ENCODE measurements around the gene ACTL6A.

ACTL6A gene

GRCh38 chr3:179615458-179616173 is 52.9 kb downstream of the ACTL6A start:
- no peak for DNase-seq (ENCODE audit: low read depth)
- TF ChIP-seq CTCF (IDR thresholded peaks at IDR 0.05; ENCODE audit: low read depth, low read length, missing control alignments), result no peak
- in situ Hi-C loops (cut with HindIII; ENCODE audit: low sequenced_read_pairs), result no loop called here
- no peak overlapping the region for H3K4me3 ChIP-seq (ENCODE audit: low read depth, low read length)

GRCh38 chr3:179622023-179622422 is 59.3 kb downstream of the ACTL6A start:
- no peak for DNase-seq (ENCODE audit: low read depth)
- TF ChIP-seq CTCF (IDR thresholded peaks at IDR 0.05; ENCODE audit: low read depth, low read length, missing control alignments), result no peak

GRCh38 chr3:179624451-179624850 is 61.7 kb downstream of the ACTL6A start:
- no peak for DNase-seq (ENCODE audit: low read depth)

More at GRCh38 chr3:179622023-179622422, 59.3 kb downstream of the ACTL6A start:
- in situ Hi-C loops (cut with HindIII; ENCODE audit: low sequenced_read_pairs), result no loop called here
- H3K4me3 ChIP-seq (ENCODE audit: low read depth, low read length), result no peak overlapping the region

GRCh38 chr3:179630753-179631451 is 68.2 kb downstream of the ACTL6A start:
- no peak for TF ChIP-seq CTCF (IDR thresholded peaks at IDR 0.05; ENCODE audit: low read depth, low read length, missing control alignments)
- no peak for DNase-seq (ENCODE audit: low read depth)
- in situ Hi-C loops (cut with HindIII; ENCODE audit: low sequenced_read_pairs), result no loop called here
- no peak overlapping the region for H3K4me3 ChIP-seq (ENCODE audit: low read depth, low read length)

More at GRCh38 chr3:179624451-179624850, 61.7 kb downstream of the ACTL6A start:
- H3K4me3 ChIP-seq (ENCODE audit: low read depth, low read length), result no peak overlapping the region
- in situ Hi-C loops (cut with HindIII; ENCODE audit: low sequenced_read_pairs), result no loop called here
- no peak for TF ChIP-seq CTCF (IDR thresholded peaks at IDR 0.05; ENCODE audit: low read depth, low read length, missing control alignments)

Measured in astrocyte of the cerebellum (primary cell).